Muscle layer of colon (tissue), 2 donors: ENCODE results near the gene STK32A.

Experiments
- H3K27ac ChIP-seq: one replicate; pipeline ENCODE4 v1.7.0; 2013; ENCODE audit warnings: low read depth, mild to moderate bottlenecking, low read length, moderate library complexity
- H3K27me3 ChIP-seq, 2 donors: one replicate each; pipeline ENCODE4 v1.7.0; 2013; ENCODE audit warnings: low read length in 2 of 2, mild to moderate bottlenecking in 2 of 2; ENCODE audit not compliant: insufficient read depth in 2 of 2, control insufficient read depth in 1 of 2
- H3K36me3 ChIP-seq: one replicate; pipeline ENCODE4 v1.7.0; 2013; ENCODE audit warnings: mild to moderate bottlenecking, low read length; ENCODE audit not compliant: insufficient read depth
- H3K4me1 ChIP-seq: one replicate; pipeline ENCODE4 v1.7.0; 2013; ENCODE audit warnings: mild to moderate bottlenecking, low read length; ENCODE audit not compliant: insufficient read depth
- H3K4me3 ChIP-seq, 2 donors: one replicate each; pipeline ENCODE4 v1.7.0; 2013; ENCODE audit warnings: low read length in 2 of 2, low read depth in 1 of 2, mild to moderate bottlenecking in 1 of 2, moderate library complexity in 1 of 2
- H3K9ac ChIP-seq: one replicate; pipeline ENCODE4 v1.7.0; 2013; ENCODE audit warnings: low read length
- H3K9me3 ChIP-seq: one replicate; pipeline ENCODE4 v1.7.0; 2013; ENCODE audit warnings: mild to moderate bottlenecking, low read length
- donor health status: abdominal sarcoma.
- donor health status: Adenocarcinoma of cecum.

STK32A gene

DNA sequence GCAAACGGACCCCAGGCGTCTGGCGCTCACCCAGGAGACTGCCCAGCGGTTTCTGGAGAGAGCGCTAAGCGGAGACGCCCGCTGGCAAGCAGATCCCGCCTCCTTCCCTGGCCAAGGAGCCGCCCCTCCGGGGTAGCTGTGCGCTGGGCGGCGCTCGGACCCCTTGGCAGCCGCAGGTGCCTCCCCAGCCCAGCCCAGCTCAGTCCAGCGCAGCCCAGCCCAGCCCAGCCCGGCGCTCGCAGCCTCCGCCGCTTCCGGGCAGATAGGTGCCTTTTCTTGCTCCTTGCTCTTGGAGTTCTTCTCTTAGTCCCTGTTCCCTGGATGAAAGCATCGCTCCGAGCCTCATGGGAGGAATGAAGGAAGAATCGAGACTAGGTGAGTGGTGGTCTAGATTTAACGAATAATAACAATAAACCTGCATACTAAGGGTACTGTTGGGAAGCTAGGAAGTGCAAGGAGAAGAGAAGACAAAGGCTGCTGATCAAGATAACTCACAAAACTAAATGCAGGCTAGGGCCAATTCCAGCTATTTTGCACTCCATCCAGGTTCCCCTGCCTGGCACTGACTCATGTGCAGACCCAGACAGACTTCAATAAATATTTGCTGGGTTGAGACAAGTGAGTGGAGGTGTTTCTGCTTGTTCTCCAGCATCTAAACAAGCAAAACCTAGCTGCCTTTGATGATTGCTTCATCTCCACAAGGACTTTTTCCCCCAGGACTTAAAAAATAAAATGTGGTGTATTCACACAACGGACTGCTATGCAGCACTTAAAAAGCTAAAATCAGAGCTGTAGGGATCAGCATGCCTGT, at the start of gene STK32A:
TSS of gene STK32A (plus strand) at position 202 of the 811 bp plus-strand sequence. CDS start 4,609 bp downstream, outside the sequence.
- peak within 1 kb of the TSS; percentile 68 for H3K4me3 ChIP-seq
- H3K27ac ChIP-seq: peak within 1 kb of the TSS; percentile 23
- H3K9ac ChIP-seq: peak within 1 kb of the TSS; percentile 32

GRCh38 chr5:147187099-147187540, 47.7 kb upstream of the STK32A start:
- H3K9ac ChIP-seq: no peak overlapping the region
- H3K4me3 ChIP-seq: no peak overlapping the region
- H3K36me3 ChIP-seq: no peaks in the 10 kb centered on the region
- no peak overlapping the region for H3K27ac ChIP-seq
- H3K4me1 ChIP-seq: peaks cover 13% of the 10 kb centered on the region
- H3K9me3 ChIP-seq: no peaks in the 10 kb centered on the region
- H3K27me3 ChIP-seq: no peaks in the 10 kb centered on the region

More for the DNA sequence above, at the start of gene STK32A:
- Histone ChIP-seq H3K36me3 (no peaks in the 10 kb centered on the region), H3K27me3 (no peaks in the 10 kb centered on the region), H3K4me1 (peaks cover 7% of the 10 kb centered on the region), H3K9me3 (no peaks in the 10 kb centered on the region)

DNA sequence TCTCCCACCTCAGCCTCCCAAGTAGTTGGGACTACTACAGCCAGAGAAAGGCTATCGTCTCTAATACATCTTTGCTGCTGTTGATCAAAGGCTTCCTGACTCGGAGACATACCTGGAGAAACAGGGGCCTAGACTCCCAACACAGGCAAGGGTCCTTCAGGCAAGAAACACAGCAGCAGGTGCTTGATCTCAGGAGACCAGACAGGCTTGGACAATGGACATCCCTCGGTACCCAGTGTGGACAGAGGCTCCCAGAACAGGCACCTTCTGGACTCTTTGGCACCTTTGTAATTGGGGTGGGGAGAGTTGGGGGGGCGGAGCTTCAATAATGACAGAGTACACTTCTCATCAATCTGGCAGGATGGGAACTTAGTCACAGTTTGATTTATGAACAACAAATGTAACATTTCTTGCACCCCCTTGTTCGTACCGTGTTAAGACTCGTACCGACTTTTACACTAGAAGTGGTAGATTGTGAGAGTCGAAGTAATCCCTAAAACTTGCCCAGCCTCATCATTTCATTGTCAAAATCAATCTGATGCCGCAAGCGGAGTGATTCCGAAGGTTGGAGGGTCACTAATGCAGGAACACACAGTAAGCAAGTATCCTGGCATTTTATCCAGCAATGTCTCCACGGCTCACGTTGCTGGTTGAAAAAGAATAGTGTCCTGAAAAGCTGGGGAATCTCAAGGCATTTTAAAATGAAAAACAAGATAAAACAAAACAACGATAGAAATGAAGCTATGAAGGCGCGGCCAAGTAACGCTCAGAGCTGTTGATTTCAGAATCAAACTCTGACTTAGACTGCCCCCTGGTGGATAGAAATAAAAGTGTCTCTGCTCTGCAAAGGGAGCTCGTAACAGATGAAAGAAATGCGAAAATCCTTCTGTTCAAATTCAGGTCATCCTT, 46.4 kb upstream of the STK32A start:
- Histone ChIP-seq H3K36me3 (no peaks in the 10 kb centered on the region), H3K9me3 (no peaks in the 10 kb centered on the region), H3K9ac (no peak overlapping the region), H3K4me1 (peaks cover 13% of the 10 kb centered on the region), H3K27ac (no peak overlapping the region), H3K4me3 (peak overlapping the region in 1 of 2 donors; percentile 55), H3K27me3 (no peaks in the 10 kb centered on the region)

- Histone ChIP-seq H3K9me3 (no peaks in the 10 kb centered on the region), H3K9ac (no peak overlapping the region), H3K27me3 (no peaks in the 10 kb centered on the region), H3K4me3 (peak overlapping the region in 1 of 2 donors; percentile 55), H3K27ac (no peak overlapping the region), H3K36me3 (no peaks in the 10 kb centered on the region), H3K4me1 (peaks cover 13% of the 10 kb centered on the region)
Measured at GRCh38 chr5:147189109-147189424, 45.8 kb upstream of the STK32A start.

DNA sequence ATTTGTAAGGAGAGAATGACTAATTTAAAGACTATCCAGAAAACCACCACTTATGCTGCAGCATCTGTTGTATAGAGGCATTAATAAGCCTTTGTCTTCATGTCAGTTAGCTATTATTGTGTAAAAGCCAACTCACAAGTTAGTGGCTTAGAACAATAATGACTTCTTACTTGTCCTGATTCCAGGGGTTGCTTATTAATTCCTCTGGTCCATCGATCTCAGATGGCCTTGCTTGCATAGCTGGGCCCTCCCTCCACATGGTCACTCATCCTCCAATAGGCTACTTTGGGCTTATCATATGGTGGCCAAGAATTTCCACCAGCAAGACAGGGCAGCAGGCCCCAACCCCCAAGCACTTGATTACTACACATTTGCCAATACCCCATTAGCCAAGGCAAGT, 44.5 kb upstream of the STK32A start:
- H3K27me3 ChIP-seq: no peaks in the 10 kb centered on the region
- no peak overlapping the region for H3K4me3 ChIP-seq
- peaks cover 13% of the 10 kb centered on the region for H3K4me1 ChIP-seq
- H3K27ac ChIP-seq: no peak overlapping the region
- H3K9ac ChIP-seq: no peak overlapping the region
- H3K36me3 ChIP-seq: no peaks in the 10 kb centered on the region
- H3K9me3 ChIP-seq: no peaks in the 10 kb centered on the region

- H3K9ac ChIP-seq: no peak overlapping the region
- no peaks in the 10 kb centered on the region for H3K36me3 ChIP-seq
- H3K4me3 ChIP-seq: no peak overlapping the region
- no peaks in the 10 kb centered on the region for H3K27me3 ChIP-seq
- H3K27ac ChIP-seq: no peak overlapping the region
- peaks cover 5% of the 10 kb centered on the region for H3K4me1 ChIP-seq
- H3K9me3 ChIP-seq: no peaks in the 10 kb centered on the region
Measured at GRCh38 chr5:147193123-147193522, 41.7 kb upstream of the STK32A start.

GRCh38 chr5:147200004-147200403, 34.8 kb upstream of the STK32A start:
- H3K36me3 ChIP-seq: no peaks in the 10 kb centered on the region
- H3K9ac ChIP-seq: no peak overlapping the region
- no peaks in the 10 kb centered on the region for H3K4me1 ChIP-seq
- no peaks in the 10 kb centered on the region for H3K27me3 ChIP-seq
- H3K9me3 ChIP-seq: no peaks in the 10 kb centered on the region
- no peak overlapping the region for H3K27ac ChIP-seq
- H3K4me3 ChIP-seq: no peak overlapping the region

DNA sequence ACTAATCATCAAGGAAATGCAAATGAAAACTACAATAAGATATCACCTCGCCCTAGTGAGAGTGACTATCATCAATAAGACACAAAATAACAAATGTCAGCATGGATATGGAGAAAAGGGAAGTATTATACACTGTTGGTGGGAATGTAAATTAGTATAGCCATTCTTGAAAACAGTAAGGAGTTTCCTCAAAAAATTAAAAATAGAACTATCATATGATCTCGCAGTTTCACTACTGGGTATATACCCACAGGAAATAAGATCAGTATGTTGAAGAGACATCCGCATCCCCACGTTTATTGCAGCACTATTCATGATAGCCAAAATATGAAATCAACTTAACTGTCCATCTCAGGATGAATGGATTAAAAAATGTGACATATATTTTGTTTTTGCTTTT, 31.6 kb upstream of the STK32A start:
- H3K4me3 ChIP-seq: no peak overlapping the region
- no peaks in the 10 kb centered on the region for H3K27me3 ChIP-seq
- no peak overlapping the region for H3K27ac ChIP-seq
- H3K9ac ChIP-seq: no peak overlapping the region
- H3K9me3 ChIP-seq: no peaks in the 10 kb centered on the region
- no peaks in the 10 kb centered on the region for H3K36me3 ChIP-seq
- no peaks in the 10 kb centered on the region for H3K4me1 ChIP-seq

- no peak overlapping the region for H3K27ac ChIP-seq
- H3K9me3 ChIP-seq: no peaks in the 10 kb centered on the region
- H3K4me3 ChIP-seq: no peak overlapping the region
- H3K9ac ChIP-seq: no peak overlapping the region
- H3K36me3 ChIP-seq: no peaks in the 10 kb centered on the region
- H3K27me3 ChIP-seq: no peaks in the 10 kb centered on the region
- H3K4me1 ChIP-seq: no peaks in the 10 kb centered on the region
Measured at GRCh38 chr5:147204576-147204975, 30.2 kb upstream of the STK32A start.

DNA sequence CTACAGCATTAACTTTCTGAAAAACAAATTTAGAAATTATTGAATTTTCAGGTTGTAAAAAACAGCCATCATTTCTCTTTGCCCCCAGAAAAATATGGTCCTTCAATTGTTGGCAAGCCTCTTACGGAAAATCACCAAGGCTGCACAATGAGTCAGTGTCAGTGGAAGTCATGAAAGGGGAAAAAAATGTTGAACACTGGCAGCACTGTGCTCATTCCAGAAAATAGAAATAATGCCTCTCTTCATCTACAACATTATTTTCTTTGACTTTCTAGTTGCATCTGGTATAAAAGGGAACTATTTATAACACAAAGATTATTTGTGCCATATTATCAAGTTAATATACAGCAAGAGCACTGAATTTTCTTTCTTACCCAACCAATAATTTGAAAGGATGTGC, 26.7 kb upstream of the STK32A start:
- H3K36me3 ChIP-seq: no peaks in the 10 kb centered on the region
- H3K27ac ChIP-seq: no peak overlapping the region
- no peak overlapping the region for H3K4me3 ChIP-seq

DNA sequence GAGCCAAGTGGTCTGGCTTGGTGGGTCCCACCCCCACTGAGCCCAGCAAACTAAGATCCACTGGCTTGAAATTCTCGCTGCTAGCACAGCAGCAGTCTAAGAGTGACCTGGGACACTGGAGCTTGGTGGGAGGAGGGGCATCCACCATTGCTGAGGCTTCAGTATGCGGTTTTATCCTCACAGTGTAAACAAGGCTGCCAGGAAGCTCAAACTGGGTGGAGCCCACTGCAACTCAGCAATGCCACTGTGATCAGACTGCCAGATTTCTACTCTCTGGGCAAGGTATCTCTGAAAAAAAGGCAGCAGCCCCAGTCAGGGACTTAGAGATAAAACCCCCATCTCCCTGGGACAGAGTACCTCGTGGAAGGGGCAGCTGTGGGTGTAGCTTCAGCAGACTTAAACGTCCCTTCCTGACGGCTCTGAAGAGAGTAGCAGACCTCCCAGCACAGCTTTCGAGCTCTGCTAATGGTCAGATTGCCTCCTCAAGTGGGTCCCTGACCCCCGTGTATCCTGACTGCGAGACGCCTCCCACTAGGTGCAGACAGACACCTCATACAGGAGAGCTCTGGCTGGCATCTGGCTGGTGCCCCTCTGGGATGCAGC, 18.2 kb upstream of the STK32A start:
- H3K9ac ChIP-seq: no peak overlapping the region
- no peaks in the 10 kb centered on the region for H3K27me3 ChIP-seq
- no peaks in the 10 kb centered on the region for H3K36me3 ChIP-seq
- H3K27ac ChIP-seq: no peak overlapping the region
- no peaks in the 10 kb centered on the region for H3K9me3 ChIP-seq
- H3K4me3 ChIP-seq: no peak overlapping the region
- H3K4me1 ChIP-seq: no peaks in the 10 kb centered on the region

More for the DNA sequence above, 26.7 kb upstream of the STK32A start:
- H3K27me3 ChIP-seq: no peaks in the 10 kb centered on the region
- H3K4me1 ChIP-seq: no peaks in the 10 kb centered on the region
- no peaks in the 10 kb centered on the region for H3K9me3 ChIP-seq
- H3K9ac ChIP-seq: no peak overlapping the region
